Muscle of arm (tissue), 12 donors: ENCODE results near the gene CHST2. TPM values are rescaled to one million over a fixed set of nuclear protein-coding genes. Genes with fewer than 3 reads are reported as not detected.

Experiments
- DNase-seq: peaks from one replicate; pipeline ENCODE4 v3.0.0-alpha.2; 2013
- polyA plus RNA-seq, 12 donors: library from polyadenylated mRNA; unstranded; fragments of 120-200 nt; gene quantifications; one replicate each; pipeline ENCODE4 v1.2.1, GENCODE V29; 2013; ENCODE audit not compliant: insufficient read length in 12 of 12

CHST2 gene
- polyA plus RNA-seq, 12 donors, result 2.3 to 14.3 (median 5.1) TPM; not detected in 1

DNA sequence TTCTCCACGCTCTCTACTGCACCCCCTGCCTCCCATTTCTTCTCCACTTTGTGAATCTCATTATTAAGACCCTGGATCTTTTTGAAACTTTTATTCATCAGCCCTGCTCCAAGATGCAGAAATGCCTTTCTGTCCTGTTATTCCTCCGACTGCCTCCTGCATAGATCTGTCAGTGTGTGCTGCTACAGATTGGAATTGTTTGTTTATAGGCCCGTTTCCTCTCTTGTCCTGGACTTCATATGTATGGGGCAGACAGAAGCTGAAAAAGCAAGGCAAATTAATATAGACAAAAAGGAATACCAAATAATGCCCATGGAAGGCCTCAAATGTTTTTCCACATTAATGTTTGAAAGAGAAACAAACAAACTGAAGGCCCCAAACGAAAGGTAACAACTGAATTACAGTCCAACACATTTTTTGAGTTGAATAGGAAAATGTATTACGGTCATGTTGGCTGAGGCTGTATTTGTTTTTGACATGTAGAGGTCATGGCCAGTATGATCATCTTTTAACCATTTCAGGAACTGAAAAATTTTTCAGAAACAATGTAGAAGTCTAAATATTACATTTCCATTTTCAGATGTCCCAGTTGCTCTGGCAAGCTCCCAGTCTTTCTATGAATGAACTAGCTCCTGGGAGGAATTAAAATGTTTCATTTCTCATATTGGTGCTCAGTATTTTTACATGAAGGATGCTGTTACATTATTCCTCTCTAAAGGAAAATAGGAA, 8.8 kb downstream of the CHST2 start:
- peak; percentile 59 for DNase-seq

- no peak for DNase-seq
Observed at GRCh38 chr3:143132246-143132980, 12.8 kb downstream of the CHST2 start.

- no peak for DNase-seq
Observed at GRCh38 chr3:143134471-143134870, 14.9 kb downstream of the CHST2 start.

DNA sequence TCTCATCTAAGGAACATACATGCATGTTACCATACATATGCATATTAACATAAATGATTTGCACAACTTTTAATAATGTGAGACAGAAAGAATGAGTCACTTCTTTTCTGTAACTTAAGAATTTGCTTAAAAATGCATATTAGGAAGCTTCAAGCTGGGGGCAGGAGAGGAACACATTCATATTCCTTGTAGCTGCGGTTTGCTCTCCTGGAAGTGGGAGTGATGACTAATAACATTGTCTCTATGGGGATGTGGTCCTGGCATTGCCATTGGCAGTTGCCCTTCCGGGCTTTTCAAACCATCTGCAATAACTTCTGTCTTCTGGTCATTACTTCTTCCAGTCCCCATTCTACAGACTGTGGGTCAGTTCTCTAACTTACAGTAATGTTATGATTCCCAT, 15.6 kb downstream of the CHST2 start:
- DNase-seq, result no peak

GRCh38 chr3:143137435-143138036, 18.0 kb downstream of the CHST2 start:
- no peak for DNase-seq

DNA sequence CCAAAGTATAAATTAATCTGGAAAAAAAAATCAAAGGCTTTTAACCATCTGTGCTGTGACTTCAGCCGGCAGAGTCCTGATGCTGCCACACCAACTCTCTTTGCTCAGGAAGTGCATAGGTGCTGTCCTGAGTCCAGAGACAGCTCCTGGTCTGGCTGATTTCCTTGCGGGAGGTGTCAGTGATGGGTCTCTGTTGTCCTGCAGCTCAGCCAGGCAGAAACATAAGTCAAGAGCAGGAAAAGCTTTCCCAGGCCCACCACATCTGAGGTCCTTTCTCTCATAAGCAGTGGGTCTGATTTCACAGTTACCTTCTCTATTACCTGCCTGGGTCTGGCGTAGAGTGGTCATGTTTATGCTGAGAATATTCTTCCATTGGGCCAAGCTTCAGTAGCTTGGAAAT, 19.4 kb downstream of the CHST2 start:
- DNase-seq, result no peak

- peak; percentile 40 for DNase-seq
Observed at GRCh38 chr3:143139762-143140161, 20.2 kb downstream of the CHST2 start.

DNA sequence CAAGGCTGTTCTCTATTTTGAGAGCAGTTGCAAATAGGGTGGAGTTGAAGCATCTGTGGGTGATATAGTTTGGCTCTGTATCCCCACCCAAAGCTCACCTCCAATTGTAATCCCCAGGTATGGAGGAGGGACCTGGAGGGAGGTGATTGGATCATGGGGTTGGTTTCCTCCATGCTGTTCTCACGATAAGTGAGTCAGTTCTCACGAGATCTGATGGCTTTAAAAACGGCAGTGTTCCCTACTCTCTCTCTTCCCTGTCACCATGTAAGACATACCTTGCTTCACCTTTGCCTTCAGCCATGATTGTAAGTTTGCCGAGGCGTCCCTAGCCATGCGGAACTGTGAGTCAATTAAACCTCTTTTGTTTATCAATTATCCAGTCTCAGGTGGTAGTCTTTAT, 21.0 kb downstream of the CHST2 start:
- no peak for DNase-seq

GRCh38 chr3:143142354-143142753, 22.8 kb downstream of the CHST2 start:
- DNase-seq, result no peak

GRCh38 chr3:143145906-143146305, 26.3 kb downstream of the CHST2 start:
- DNase-seq, result no peak

GRCh38 chr3:143146486-143147274, 27.1 kb downstream of the CHST2 start:
- DNase-seq, result no peak

- no peak for DNase-seq
Observed at GRCh38 chr3:143147707-143148106, 28.1 kb downstream of the CHST2 start.

- no peak for DNase-seq
Observed at GRCh38 chr3:143150071-143150470, 30.5 kb downstream of the CHST2 start.

DNA sequence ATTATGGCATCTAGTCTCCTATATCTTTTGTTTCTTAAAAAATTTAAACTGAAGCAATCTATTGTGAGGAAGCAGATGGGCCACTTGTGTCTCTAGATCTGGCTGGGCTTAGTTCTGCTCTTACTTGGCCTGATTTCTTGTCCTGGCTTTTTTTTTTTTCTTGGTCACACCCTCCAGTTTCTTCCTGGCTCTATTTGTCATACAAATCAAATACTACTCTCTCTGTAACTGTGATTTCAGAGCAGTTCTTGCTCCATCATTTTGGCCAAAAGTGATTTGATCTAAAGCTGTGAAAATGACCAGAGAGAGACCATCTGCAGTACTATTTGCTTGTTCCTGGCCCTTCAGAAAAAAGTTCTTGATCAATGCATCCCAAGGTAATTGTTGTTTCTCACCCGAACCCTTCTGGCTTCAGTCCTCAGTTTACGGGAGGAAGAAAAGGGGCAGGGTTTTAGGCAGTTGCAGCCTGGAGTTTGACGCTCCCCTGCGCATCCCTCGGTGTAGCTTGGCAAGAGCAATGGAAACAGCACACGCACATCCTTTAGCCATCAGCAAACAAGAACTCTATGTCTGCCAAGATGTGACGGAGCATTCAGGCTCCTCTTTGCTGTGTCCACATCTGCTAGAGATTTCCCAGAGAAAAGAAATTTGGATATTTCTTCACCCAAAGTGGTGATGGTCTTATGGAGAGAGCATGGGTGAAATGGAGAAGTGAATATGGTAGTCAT, 31.6 kb downstream of the CHST2 start:
- peak; percentile 97 for DNase-seq

- DNase-seq, result no peak
Observed at GRCh38 chr3:143152043-143152442, 32.5 kb downstream of the CHST2 start.

- DNase-seq, result no peak
Observed at GRCh38 chr3:143155756-143156155, 36.2 kb downstream of the CHST2 start.

DNA sequence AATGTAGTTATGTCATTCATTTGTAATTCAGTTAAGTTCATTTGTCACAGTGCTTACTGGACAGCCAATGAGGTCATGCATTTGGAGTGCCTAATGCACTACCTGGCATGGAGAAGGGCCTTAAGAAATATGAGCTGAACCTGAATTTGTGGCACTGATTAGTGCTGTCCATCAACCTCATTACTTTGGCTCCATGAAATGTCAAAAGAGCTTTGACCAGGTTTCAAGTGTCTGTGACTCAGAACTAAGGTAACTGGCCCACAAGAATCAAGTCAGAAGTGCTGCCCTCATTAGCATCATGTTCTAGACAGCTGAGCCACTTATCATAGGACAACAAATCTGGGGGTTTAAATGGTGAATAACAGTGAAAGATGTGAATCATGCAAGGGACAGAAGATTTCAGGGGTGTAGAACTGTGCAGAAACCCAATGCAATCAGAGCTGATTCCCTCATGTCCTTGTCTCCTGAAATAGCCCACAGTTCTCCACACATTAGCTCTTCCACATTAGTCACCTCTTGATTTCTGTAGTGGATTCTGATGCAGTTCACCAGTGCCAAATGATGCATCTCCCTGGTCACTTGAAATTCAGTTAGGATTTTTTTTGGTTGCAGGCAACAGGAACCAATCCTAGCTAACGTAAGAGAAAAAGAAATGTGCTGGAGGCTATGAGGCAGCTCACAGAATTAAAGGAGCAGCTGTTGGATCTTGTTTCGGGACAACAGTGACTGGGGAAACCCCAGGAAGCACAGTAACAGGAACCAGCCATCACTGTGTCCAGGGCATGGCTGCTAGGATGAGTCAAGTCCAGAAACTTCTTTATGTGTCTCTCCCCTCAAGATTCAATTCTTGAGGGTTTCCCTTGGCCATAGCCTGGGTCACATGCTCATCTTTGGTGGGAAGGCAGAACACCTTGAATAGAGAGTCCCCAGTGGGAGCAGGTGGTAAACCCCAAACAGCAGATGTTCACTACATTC, 38.7 kb downstream of the CHST2 start:
- DNase-seq, result no peak

DNA sequence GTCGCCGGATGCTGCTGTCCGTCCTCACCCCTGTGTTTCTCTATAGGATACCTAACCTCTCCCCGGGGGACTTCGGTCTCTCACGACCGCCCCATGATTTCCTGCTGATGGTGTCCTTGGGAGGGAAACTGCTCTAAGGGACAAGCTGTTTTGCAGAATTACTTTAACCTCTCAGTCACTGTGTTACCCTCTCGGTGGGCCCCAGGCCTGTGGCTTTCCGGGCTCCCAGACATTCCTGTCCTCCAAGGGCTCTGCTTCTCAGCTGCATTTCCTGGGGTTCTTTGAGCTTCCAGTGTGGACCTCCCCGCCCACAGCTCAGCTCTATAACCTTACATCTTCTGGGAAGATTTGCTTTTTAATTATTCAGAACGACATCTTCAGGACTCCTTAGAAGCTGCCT, 40.9 kb downstream of the CHST2 start:
- DNase-seq, result no peak

DNA sequence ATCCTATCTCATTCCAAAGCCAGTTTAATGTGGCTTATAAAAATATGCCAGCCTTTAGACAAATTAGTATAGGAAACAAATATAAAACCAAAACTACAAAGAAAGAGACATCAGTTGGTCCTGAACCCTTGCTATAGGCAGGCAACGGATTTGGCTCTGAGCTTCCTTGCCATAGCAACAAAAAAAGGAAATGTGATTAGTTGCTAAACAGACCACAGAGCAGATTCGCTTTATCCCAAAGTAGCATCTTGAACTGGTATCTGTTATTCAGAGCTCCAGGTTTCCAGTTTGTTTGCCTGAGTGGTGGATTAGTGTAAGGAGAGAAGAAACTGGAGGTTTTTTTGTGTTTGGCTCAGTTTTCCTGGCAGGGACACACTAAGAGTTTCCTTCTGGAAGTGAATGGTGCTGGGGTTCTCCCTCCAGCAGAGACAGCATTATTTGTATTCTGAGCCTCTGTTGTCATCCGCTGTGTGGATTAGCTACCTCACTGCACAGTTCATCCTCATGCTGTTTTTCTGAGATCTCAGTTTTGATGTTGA, 44.1 kb downstream of the CHST2 start:
- peak; percentile 65 for DNase-seq

DNA sequence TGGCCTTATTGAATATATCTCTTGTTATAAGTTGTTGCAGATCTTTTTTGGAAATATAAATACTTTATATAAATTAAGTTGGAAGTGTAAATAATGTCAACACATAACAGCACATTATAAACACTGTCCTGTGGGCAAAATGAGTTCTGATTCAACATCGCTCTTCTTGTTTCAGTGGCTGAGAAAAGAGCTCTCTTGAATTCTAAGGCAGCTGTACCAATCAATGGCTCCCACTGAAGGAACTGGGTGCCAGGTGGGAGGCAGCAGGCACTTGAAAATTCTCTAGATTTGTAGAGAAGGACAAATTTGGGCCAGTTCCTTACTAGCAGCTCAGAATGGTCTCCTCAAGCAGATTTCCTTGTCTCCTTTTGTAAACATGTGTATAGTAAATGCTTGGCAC, 45.6 kb downstream of the CHST2 start:
- DNase-seq, result no peak
